Left hindlimb (tissue), 1 donor: ENCODE results near the gene C9orf85.

Experiments used
- DNase-seq: peaks from one replicate; pipeline ENCODE4 v3.0.0-alpha.2; 2018

C9orf85 gene

GRCh38 chr9:72022841-72023240, 111.4 kb downstream of the C9orf85 start:
- no peak for DNase-seq
